ENCODE data around the gene SOS2. TPM values are rescaled to one million over a fixed set of nuclear protein-coding genes. Genes with fewer than 3 reads are reported as not detected.
"Not testable (repeated sequence)": the region's sequence is repeated elsewhere in the genome, so short reads cannot be mapped to it uniquely, and the experiment has no call there.

Gene SOS2
- total and polyA plus RNA-seq, 4 donors, result 3.1 to 20.1 (median 9.1) TPM

DNA sequence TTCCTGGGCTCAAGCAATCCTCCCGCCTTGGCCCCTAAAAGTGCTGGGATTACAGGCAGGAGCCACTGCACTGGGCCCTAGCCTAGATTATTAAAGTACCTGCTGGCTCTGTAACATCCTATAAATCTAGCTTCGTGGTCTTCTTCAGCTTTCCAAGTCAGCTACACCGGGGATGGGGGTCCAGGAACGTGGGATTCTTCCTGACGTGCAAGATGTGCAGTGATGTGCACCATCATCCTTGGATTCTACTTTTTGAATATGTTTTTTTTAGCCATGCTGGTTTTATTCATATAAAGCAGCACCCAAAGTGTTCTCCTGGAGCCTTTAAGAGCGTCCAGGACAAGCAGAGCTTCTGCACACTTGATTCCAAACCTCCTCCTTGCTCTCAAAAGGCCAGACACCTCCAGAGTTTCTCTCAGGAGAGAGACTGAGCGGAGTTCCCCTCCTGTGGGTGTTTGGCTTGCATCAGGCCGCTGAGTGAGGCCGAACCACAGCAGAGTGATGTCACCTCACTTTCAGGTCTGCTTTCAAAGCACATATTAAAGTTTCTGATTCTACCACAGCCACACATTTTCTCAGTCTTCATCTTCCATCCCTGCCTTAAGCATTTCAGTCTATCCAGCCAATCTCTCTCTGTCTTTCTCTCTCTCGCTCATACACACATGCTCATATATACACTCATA is 148.5 kb downstream of the SOS2 start:
- WGBS, result 87% methylated on average over 10 of the region's 10 CpGs
- TF ChIP-seq REST (IDR thresholded peaks at IDR 0.05), result no peak
- no peaks in the 10 kb centered on the region for H3K9me3 ChIP-seq (ENCODE audit: control insufficient read depth in 4 of 4, low read length in 3 of 4)
- H3K27ac ChIP-seq (ENCODE audit: low read depth in 1 of 2, low read length in 2 of 2), result peak overlapping the region; percentile 23 to 75
- DNase-seq (ENCODE audit: low spot score), result no peak
- H3K36me3 ChIP-seq (ENCODE audit: control insufficient read depth in 4 of 4, insufficient read depth in 3 of 4, low read depth in 1 of 4, low read length in 3 of 4), result no peaks in the 10 kb centered on the region
- no peak overlapping the region for H3K4me3 ChIP-seq (ENCODE audit: low read depth in 1 of 3, low read length in 3 of 3)
- H3K9ac ChIP-seq (ENCODE audit: low read depth in 1 of 2, low read length in 2 of 2), result no peak overlapping the region
- peaks cover 0 to 3% (median 0%) of the 10 kb centered on the region in 4 donors for H3K4me1 ChIP-seq (ENCODE audit: control insufficient read depth in 4 of 4, insufficient read depth in 4 of 4, low read length in 3 of 4)
- no peaks in the 10 kb centered on the region for H3K27me3 ChIP-seq (ENCODE audit: control insufficient read depth in 4 of 4, insufficient read depth in 4 of 4, low read length in 3 of 4)

DNA sequence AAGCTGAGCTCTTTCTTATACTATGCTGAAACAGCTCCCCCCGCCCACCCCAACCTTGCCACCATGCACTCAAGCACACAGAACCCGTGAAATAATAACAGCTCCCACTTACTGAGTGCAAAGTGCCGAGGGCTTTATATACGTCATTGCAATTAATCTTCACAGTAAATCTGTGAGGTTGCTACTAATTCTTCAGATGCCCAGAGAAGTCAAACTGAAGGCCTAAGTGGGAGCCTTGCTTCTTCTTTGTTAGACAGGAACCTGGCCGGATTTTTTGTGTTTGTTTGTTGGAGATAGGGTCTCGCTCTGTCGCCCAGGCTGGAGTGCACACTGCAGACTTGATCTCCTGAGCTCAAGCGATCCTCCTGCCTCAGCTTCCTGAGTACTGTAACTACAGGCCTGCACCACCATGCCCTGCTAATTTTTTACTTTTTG is 149.1 kb downstream of the SOS2 start:
- H3K36me3 ChIP-seq (ENCODE audit: control insufficient read depth in 4 of 4, insufficient read depth in 3 of 4, low read depth in 1 of 4, low read length in 3 of 4), result no peaks in the 10 kb centered on the region
- H3K4me1 ChIP-seq (ENCODE audit: control insufficient read depth in 4 of 4, insufficient read depth in 4 of 4, low read length in 3 of 4), result peaks cover 0 to 3% (median 0%) of the 10 kb centered on the region in 4 donors
- H3K27ac ChIP-seq (ENCODE audit: low read depth in 1 of 2, low read length in 2 of 2), result peak overlapping the region; percentile 7 to 23
- DNase-seq (ENCODE audit: low spot score), result no peak
- H3K27me3 ChIP-seq (ENCODE audit: control insufficient read depth in 4 of 4, insufficient read depth in 4 of 4, low read length in 3 of 4), result no peaks in the 10 kb centered on the region
- H3K9ac ChIP-seq (ENCODE audit: low read depth in 1 of 2, low read length in 2 of 2), result peak overlapping the region in 1 of 2 donors; percentile 28
- no peak overlapping the region for H3K4me3 ChIP-seq (ENCODE audit: low read depth in 1 of 3, low read length in 3 of 3)
- no peaks in the 10 kb centered on the region for H3K9me3 ChIP-seq (ENCODE audit: control insufficient read depth in 4 of 4, low read length in 3 of 4)
- TF ChIP-seq JUND (IDR thresholded peaks at IDR 0.05), result no peak
- no peak for TF ChIP-seq REST (IDR thresholded peaks at IDR 0.05)
- no peak for TF ChIP-seq SP1 (IDR thresholded peaks at IDR 0.05)
- no peak for TF ChIP-seq YY1 (IDR thresholded peaks at IDR 0.05)
- TF ChIP-seq TAF1 (conservative IDR thresholded peaks at IDR 0.05), result no peak
- TF ChIP-seq, protein P1, sequence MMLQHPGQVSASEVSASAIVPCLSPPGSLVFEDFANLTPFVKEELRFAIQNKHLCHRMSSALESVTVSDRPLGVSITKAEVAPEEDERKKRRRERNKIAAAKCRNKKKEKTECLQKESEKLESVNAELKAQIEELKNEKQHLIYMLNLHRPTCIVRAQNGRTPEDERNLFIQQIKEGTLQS (IDR thresholded peaks at IDR 0.05), result no peak
- WGBS, result 87% methylated on average over 8 of the region's 8 CpGs

GRCh38 chr14:50079103-50079502 is 152.3 kb downstream of the SOS2 start:
- 95% methylated on average over 1 of the region's 1 CpG for WGBS
- not testable (repeated sequence) for H3K9me3 ChIP-seq (ENCODE audit: control insufficient read depth in 4 of 4, low read length in 3 of 4); H3K9ac ChIP-seq (ENCODE audit: low read depth in 1 of 2, low read length in 2 of 2); H3K4me1 ChIP-seq (ENCODE audit: control insufficient read depth in 4 of 4, insufficient read depth in 4 of 4, low read length in 3 of 4); H3K4me3 ChIP-seq (ENCODE audit: low read depth in 1 of 3, low read length in 3 of 3); H3K27me3 ChIP-seq (ENCODE audit: control insufficient read depth in 4 of 4, insufficient read depth in 4 of 4, low read length in 3 of 4); H3K36me3 ChIP-seq (ENCODE audit: control insufficient read depth in 4 of 4, insufficient read depth in 3 of 4, low read depth in 1 of 4, low read length in 3 of 4); H3K27ac ChIP-seq (ENCODE audit: low read depth in 1 of 2, low read length in 2 of 2); DNase-seq (ENCODE audit: low spot score)

DNA sequence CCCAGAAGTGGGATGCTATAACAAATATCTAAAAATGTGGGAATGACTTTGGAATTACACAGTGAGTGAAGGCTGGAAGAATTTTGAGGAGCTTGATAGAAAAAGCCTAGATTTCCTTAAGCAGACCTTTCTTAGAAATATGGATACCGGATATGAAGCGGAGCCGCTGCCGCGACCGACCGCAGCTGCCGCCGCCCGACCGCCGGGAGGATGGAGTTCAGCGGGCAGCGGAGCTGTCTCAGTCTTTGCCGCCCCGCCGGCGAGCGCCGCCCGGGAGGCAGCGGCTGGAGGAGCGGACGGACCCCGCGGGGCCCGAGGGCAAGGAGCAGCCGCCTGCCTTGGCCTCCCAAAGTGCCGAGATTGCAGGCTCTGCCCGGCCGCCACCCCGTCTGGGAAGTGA is 157.7 kb downstream of the SOS2 start:
- H3K27ac ChIP-seq (ENCODE audit: low read depth in 1 of 2, low read length in 2 of 2); H3K9ac ChIP-seq (ENCODE audit: low read depth in 1 of 2, low read length in 2 of 2); H3K9me3 ChIP-seq (ENCODE audit: control insufficient read depth in 4 of 4, low read length in 3 of 4); H3K36me3 ChIP-seq (ENCODE audit: control insufficient read depth in 4 of 4, insufficient read depth in 3 of 4, low read depth in 1 of 4, low read length in 3 of 4); H3K4me3 ChIP-seq (ENCODE audit: low read depth in 1 of 3, low read length in 3 of 3); H3K27me3 ChIP-seq (ENCODE audit: control insufficient read depth in 4 of 4, insufficient read depth in 4 of 4, low read length in 3 of 4); H3K4me1 ChIP-seq (ENCODE audit: control insufficient read depth in 4 of 4, insufficient read depth in 4 of 4, low read length in 3 of 4); DNase-seq (ENCODE audit: low spot score): not testable (repeated sequence)
- WGBS, result over 99% methylated on average over 21 of the region's 32 CpGs
